Measurements from ENCODE around the gene SNRPA1.

The SNRPA1 gene

GRCh38 chr15:101318147-101318819 lies 23.2 kb upstream of the SNRPA1 start:
- DNase-seq, result no peak

DNA sequence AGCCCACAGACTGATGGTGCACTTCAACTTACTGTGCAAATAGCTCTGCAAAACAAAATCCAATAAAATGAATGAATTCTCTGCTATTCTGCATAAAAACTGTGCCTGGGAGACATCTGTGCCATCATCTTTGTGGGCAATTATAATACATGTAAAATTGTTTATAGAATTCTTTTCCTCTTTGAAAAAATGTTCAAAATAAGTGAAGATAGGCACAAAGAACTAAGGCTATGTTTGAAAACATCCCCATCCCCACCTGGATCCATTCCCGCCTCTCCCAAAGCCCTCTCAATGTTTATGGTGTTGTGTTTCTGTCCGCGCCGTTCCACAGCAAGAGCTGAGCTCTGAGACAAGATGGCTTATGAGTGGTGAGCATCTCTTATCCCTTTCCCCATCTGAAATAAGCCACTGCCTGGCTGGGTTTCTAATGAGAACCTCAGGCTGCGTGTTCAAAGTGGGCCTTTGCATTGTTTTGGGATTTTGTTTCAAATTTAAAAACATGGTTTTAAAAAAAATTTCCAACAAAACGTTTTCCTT lies 22.4 kb upstream of the SNRPA1 start:
- no peak for DNase-seq

DNA sequence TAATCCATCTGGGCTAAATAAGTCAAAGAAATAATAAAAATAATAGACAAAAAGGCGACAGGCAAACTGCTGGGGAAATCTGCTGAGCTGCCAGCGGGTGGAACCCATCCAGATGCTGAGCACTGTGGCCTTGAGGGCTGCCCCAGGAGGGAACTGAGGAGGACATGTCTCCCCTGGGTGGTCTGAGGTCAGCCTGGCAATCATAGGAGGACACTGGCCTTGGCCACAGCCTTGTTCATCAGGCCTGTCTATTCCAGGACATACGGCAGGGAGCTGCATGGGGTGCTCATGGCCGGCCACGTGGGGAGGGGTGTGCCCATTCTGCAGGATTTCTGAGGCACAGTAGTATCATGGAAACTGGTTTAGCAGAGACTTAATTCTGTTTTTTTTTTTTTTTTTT lies 21.5 kb upstream of the SNRPA1 start:
- DNase-seq, result no peak

GRCh38 chr15:101315736-101316135 lies 20.7 kb upstream of the SNRPA1 start:
- DNase-seq, result no peak

DNA sequence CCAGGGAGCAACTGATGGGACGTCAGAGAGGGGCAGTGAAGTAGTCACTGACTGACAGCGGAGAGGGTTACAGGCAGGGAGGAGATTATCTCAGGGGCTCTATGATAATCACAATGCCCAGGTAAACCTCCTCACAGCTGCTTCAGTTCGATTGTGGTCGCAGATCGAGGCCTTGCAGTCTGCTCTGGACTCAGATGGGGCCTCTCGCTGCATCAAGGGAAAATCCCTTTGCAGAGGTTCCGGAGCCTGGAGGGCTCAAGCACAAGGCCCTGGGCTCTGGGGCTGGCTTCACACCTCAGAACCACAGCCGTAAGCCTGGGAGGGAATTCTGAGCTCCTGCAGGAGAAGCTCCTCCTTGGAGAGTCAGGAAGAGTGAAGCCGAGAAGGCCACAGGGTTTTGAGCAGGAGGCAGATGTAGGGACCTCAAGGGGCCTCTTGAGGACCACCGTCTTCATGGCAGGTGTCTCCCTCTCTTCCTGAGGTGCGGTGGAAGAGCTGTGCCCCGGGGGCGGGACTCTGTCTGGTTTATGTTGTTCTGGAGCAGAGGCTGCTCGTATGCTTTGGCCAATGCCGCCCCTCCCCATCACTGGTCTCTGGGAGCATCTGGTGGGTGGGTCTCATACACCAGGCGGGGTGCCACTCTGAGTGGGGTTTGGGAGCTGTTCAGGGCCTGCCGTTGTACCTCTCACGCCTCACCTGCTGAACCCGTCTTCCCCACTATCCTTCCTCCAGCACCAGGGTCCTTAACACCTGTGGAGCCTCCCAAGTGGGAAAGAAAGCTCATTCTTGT lies 19.5 kb upstream of the SNRPA1 start:
- DNase-seq, result no peak

- no peak for DNase-seq
Observed at GRCh38 chr15:101313041-101313761, 18.2 kb upstream of the SNRPA1 start.

DNA sequence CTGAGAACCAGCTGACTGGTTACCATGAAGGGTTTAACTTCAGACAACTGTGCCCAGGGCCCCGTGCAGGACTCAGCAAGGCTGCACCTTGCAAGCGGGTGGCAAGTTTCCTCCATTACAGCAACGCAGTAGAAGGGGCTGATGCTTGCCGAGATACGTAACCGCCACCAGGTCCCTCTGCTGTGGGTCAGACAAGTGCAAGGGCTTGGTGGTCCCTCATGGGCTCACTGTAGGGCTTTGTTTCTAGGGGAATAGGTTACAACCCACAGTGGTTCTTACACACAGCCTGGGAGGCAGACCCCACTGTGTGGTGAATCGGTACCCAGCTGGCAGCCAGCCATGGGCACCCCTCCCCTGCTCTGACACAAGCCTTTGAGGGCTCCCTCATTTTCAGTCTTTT lies 15.5 kb upstream of the SNRPA1 start:
- no peak for DNase-seq

GRCh38 chr15:101310161-101310480 lies 15.1 kb upstream of the SNRPA1 start:
- no peak for DNase-seq

- no peak for DNase-seq
Observed at GRCh38 chr15:101309436-101310160, 14.6 kb upstream of the SNRPA1 start.

GRCh38 chr15:101308604-101309435 lies 13.8 kb upstream of the SNRPA1 start:
- no peak for DNase-seq

- no peak for DNase-seq
Observed at GRCh38 chr15:101307897-101308603, 13.0 kb upstream of the SNRPA1 start.

DNA sequence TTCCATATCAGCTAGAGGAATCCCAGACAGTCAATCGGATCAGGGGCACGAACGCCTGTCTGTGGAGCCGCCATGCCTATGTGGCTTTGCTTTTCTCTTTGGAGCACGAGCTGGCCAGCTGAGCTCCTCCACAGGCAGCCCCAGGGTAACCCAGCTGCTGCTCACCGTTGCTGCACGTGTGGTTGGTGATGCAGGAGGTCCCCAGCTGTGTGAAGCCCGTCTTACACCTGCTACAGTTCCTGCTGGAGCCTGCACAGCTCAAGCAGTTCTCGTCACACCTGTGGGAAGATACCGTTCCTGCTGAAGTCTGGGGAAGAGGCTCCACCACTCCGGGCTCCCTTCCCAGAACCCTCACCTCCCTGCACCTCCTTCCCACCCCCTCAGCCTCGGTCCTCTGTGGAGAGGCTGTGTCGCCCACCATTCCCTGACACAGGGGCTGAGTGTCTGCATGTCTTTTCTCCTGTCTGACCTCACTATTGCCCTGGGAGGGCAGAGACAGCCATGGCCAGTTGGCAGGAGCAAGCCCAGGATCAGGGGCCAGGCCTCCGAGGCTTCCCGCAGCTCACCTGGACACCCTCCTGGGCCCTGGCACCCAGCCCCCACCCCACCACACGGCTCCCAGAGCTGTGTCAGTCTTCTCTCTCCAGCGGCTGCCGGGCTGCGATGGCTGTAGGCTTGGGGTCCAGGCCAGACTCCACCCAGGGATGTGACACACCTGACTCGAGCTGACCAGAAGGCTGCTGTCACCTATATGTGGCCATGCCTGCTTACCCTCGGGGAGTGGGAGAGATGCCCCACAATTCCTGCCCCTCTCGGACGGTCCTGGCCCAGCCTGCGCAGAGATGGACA lies 12.2 kb upstream of the SNRPA1 start:
- no peak for DNase-seq

DNA sequence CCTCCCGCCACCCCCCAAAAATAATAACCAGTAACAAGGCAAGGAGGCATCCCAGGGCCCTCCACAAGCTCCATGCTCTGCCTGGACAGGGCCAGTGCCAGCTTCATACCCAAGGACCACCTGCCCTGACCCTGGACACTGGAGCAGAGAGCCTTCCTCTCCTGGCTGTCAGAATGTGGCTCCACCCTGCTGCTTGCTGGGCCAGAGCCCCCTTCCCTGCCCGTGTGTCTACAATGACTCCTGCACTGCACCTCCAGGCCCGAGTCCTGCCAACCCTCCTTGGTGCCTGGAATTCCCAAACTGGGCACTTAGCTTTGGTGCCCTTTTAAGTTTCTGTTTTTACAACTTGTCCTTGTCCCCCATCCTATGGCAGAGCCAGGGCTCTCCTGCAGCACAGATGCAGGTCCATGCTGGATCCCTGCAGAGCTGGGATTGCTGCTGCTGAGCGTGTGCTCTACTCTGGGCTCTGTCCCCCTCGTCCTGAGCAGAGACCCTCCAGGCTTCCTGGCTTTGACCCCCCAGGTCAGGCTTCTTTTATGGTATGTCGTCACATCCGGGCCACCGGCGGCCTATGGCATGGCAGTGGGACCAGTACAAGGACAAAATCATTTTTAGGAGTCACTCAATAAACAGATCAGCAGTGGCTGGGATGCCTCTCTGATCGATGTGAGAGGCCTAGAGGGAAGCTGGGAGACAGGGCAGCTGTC lies 11.4 kb upstream of the SNRPA1 start:
- DNase-seq, result no peak

GRCh38 chr15:101305820-101306255 lies 10.8 kb upstream of the SNRPA1 start:
- no peak for DNase-seq

GRCh38 chr15:101303408-101303807 lies 8.4 kb upstream of the SNRPA1 start:
- DNase-seq, result no peak

GRCh38 chr15:101296418-101297405 lies 1.7 kb upstream of the SNRPA1 start:
- no peak for DNase-seq

- DNase-seq, result peak in 1 of 4 experiments; percentile 46
Observed at GRCh38 chr15:101295607-101296161, 636 bp upstream of the SNRPA1 start.

DNA sequence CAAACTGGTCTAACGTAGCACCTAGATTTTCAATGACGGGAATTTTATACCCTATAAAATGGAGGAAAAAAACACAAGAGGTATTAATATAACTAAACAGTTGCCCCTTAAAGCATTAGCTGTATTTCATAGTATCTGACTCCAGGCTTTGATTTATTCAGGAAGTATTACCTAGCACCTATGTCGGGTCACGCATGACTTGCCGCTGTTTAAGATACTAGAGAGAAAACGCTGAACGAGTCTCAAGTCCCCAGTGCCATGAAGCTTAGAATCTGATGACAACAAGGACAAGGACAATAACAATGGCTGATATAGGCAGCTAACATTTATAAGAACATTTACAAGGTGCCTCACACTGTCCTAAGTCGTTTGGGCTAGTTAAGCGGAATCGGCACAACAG lies 1.9 kb downstream of the SNRPA1 start:
- DNase-seq, result no peak
